T-cell (primary cell): ENCODE measurements around the gene CD200R1. TPM values are rescaled to one million over a fixed set of nuclear protein-coding genes. Genes with fewer than 3 reads are reported as not detected.
A peak's percentile ranks its signal among the peaks of the same experiment; 100 is the strongest.

Experiments
- ATAC-seq, 4 experiments: fragments of 200-7000 bp in 3 of 4; fragments of 150-1000 bp in 1 of 4; cut with Tn5 transposase; replicated peaks in 1 of 4; 1 replicate in 3 of 4; 2 replicates in 1 of 4; pipeline ENCODE4 v1.10.0; 2021; ENCODE audit warnings: moderate library complexity in 3 of 4, mild to moderate bottlenecking in 2 of 4, moderate number of reproducible peaks in 1 of 4
- CTCF ChIA-PET, 2 donors: fragments of 300-600 bp; sonication (Branson Sonifier 250); formaldehyde crosslinking; loops; one replicate each; lab custom pipeline; 2022; ENCODE audit warnings: antibody characterized with exemption in 2 of 2; lab: Charles Lee
- POLR2A ChIA-PET, 2 donors: fragments of 300-600 bp; sonication (Branson Sonifier 250); formaldehyde crosslinking; loops; one replicate each; lab custom pipeline; 2022; ENCODE audit warnings: antibody characterized with exemption in 2 of 2; lab: Charles Lee
- DNase-seq, 35 experiments: peaks; one replicate each; pipeline versions ENCODE4 v3.0.0 to v3.0.0-alpha.2; 2013 to 2023
- H3K27ac ChIP-seq: one replicate; pipeline ENCODE4 v1.5.1; 2013; ENCODE audit warnings: low read length
- H3K27me3 ChIP-seq, 2 experiments: replicated peaks in 1 of 2; 1 replicate in 1 of 2; 2 replicates in 1 of 2; pipeline versions ENCODE4 v1.6.1 to v1.7.0; 2013; ENCODE audit warnings: low read length in 1 of 2, mixed read lengths in 1 of 2; ENCODE audit not compliant: control insufficient read depth in 2 of 2, insufficient read depth in 2 of 2; ENCODE audit errors: extremely low read depth in 1 of 2
- H3K36me3 ChIP-seq, 2 donors: 1 replicate in 1 of 2; 2 replicates in 1 of 2; pipeline versions ENCODE4 v1.6.1 to v1.7.0; 2013; ENCODE audit warnings: low read length in 1 of 2; ENCODE audit not compliant: control insufficient read depth in 2 of 2, insufficient read depth in 1 of 2; ENCODE audit errors: extremely low read depth in 1 of 2
- H3K4me1 ChIP-seq, 2 experiments: 1 replicate in 1 of 2; 2 replicates in 1 of 2; pipeline versions ENCODE4 v1.6.1 to v1.7.0; 2013; ENCODE audit warnings: low read length in 2 of 2, mixed read lengths in 1 of 2; ENCODE audit not compliant: insufficient read depth in 2 of 2, control insufficient read depth in 1 of 2; ENCODE audit errors: extremely low read depth in 1 of 2
- H3K4me3 ChIP-seq, 2 donors: 1 replicate in 1 of 2; 2 replicates in 1 of 2; pipeline versions ENCODE4 v1.5.1 to v1.7.0; 2013; ENCODE audit warnings: mild to moderate bottlenecking in 2 of 2, low read length in 1 of 2, moderate library complexity in 1 of 2; ENCODE audit not compliant: control insufficient read depth in 1 of 2; ENCODE audit errors: extremely low read depth in 1 of 2
- H3K9me3 ChIP-seq: 2 replicates; pipeline ENCODE4 v1.7.0; 2013
- H3K27ac Mint-ChIP-seq, 2 donors: one replicate each; pipeline ENCODE4 v1.8.0; 2020 to 2021; ENCODE audit warnings: mild to moderate bottlenecking in 2 of 2, mixed read lengths in 2 of 2
- H3K27me3 Mint-ChIP-seq, 2 donors: one replicate each; pipeline ENCODE4 v1.8.0; 2021 to 2022; ENCODE audit warnings: mixed read lengths in 2 of 2
- H3K36me3 Mint-ChIP-seq: one replicate; pipeline ENCODE4 v1.8.0; 2021; ENCODE audit warnings: mixed read lengths
- H3K4me1 Mint-ChIP-seq, 3 donors: one replicate each; pipeline ENCODE4 v1.8.0; 2020 to 2022; ENCODE audit warnings: mixed read lengths in 3 of 3, mild to moderate bottlenecking in 1 of 3
- H3K4me3 Mint-ChIP-seq, 3 donors: one replicate each; pipeline ENCODE4 v1.8.0; 2020 to 2022; ENCODE audit warnings: mild to moderate bottlenecking in 3 of 3, mixed read lengths in 3 of 3, moderate library complexity in 3 of 3
- H3K9me3 Mint-ChIP-seq, 3 donors: one replicate each; pipeline ENCODE4 v1.8.0; 2020 to 2022; ENCODE audit warnings: mixed read lengths in 3 of 3
- WGBS: methylation state at CpG from one replicate; pipeline ENCODE4 v1.1.5; 2013; ENCODE audit warnings: missing lambda C conversion rate; ENCODE audit not compliant: insufficient coverage; 5-methylcytosine and 5-hydroxymethylcytosine counted together
- total RNA-seq, 35 experiments: library from RNA in 6 of 35; stranded (reverse) in 6 of 35; fragments of 120-200 nt in 1 of 35; gene quantifications; one replicate each; pipeline versions ENCODE4 v1.2.1 to v1.2.4 and lab custom pipeline; 2013 to 2026

Gene CD200R1
- total RNA-seq, 5 donors from 2014 or later (not counting 1 experiment from before 2014, with no cell fraction given): 10.1 to 20.4 (median 11.9) TPM

GRCh38 chr3:112982710-112983109 is 7.8 kb upstream of the CD200R1 start:
- POLR2A ChIA-PET: interaction anchor here (0.6 to 0.7 kb wide), 4 partner anchors 11 to 784 kb away, joined by 3 to 11 read pairs (median 4); no protein-coding TSS in a partner anchor

GRCh38 chr3:112980080-112980479 is 5.2 kb upstream of the CD200R1 start:
- H3K9me3 ChIP-seq: no peaks in the 10 kb centered on the region
- WGBS: no CpG with 5 or more reads among the region's 1 CpG
- ChIA-PET CTCF (interaction anchor here (0.8 to 4.2 kb wide), 19 partner anchors 11 to 338 kb away, joined by 3 to 68 read pairs (median 4); partner anchors contain the start of gene GTPBP8 (in 1 of the 2)), POLR2A (interaction anchor here in 1 of 2 donors (0.6 kb wide), 1 partner anchor 559 kb away, joined by 3 read pairs; no protein-coding TSS in a partner anchor)
- no peak overlapping the region for H3K4me3 ChIP-seq
- ATAC-seq: no peak
- Mint-ChIP-seq H3K4me3 (no peak overlapping the region), H3K4me1 (peaks cover 69 to 76% (median 72%) of the 10 kb centered on the region in 3 donors), H3K36me3 (no peaks in the 10 kb centered on the region), H3K27ac (peak overlapping the region; percentile 16 to 57), H3K27me3 (no peaks in the 10 kb centered on the region), H3K9me3 (no peaks in the 10 kb centered on the region)
- H3K36me3 ChIP-seq: no peaks in the 10 kb centered on the region
- no peak for DNase-seq
- H3K27me3 ChIP-seq: no peaks in the 10 kb centered on the region
- peaks cover 37 to 59% of the 10 kb centered on the region in 2 experiments for H3K4me1 ChIP-seq
- H3K27ac ChIP-seq: no peak overlapping the region

More at GRCh38 chr3:112982710-112983109, 7.8 kb upstream of the CD200R1 start:
- no CpG with 5 or more reads among the region's 1 CpG for WGBS
- no peak overlapping the region for H3K27ac ChIP-seq
- no peak overlapping the region for H3K4me3 Mint-ChIP-seq
- no peak for DNase-seq
- H3K27me3 Mint-ChIP-seq: no peaks in the 10 kb centered on the region
- peaks cover 56 to 70% (median 67%) of the 10 kb centered on the region in 3 donors for H3K4me1 Mint-ChIP-seq
- no peaks in the 10 kb centered on the region for H3K9me3 Mint-ChIP-seq
- peaks cover 19 to 43% of the 10 kb centered on the region in 2 experiments for H3K4me1 ChIP-seq
- CTCF ChIA-PET: interaction anchor here (0.5 to 1.0 kb wide), 8 partner anchors 29 to 1867 kb away, joined by 4 to 8 read pairs (median 4); no protein-coding TSS in a partner anchor
- H3K27ac Mint-ChIP-seq: peak overlapping the region; percentile 57 to 81
- H3K36me3 Mint-ChIP-seq: no peaks in the 10 kb centered on the region
- no peaks in the 10 kb centered on the region for H3K36me3 ChIP-seq
- no peaks in the 10 kb centered on the region for H3K27me3 ChIP-seq
- no peak for ATAC-seq
- H3K9me3 ChIP-seq: no peaks in the 10 kb centered on the region
- H3K4me3 ChIP-seq: no peak overlapping the region

GRCh38 chr3:112979244-112979832 is 4.4 kb upstream of the CD200R1 start:
- no peak overlapping the region for H3K27ac ChIP-seq
- WGBS: 80% methylated on average over 1 of the region's 1 CpG
- no peaks in the 10 kb centered on the region for H3K36me3 ChIP-seq
- H3K4me1 ChIP-seq: peaks cover 31 to 53% of the 10 kb centered on the region in 2 experiments
- H3K27me3 Mint-ChIP-seq: no peaks in the 10 kb centered on the region
- ChIA-PET CTCF (interaction anchor here (0.6 to 4.2 kb wide), 28 partner anchors 8 to 686 kb away, joined by 3 to 68 read pairs (median 5); partner anchors contain the start of gene GTPBP8 (in 1 of the 2)), POLR2A (interaction anchor here in 1 of 2 donors (0.6 to 1.1 kb wide), 2 partner anchors 100 to 246 kb away, joined by 3 to 4 read pairs; no protein-coding TSS in a partner anchor)
- H3K27ac Mint-ChIP-seq: peak overlapping the region in 1 of 2 donors; percentile 8
- no peak for ATAC-seq
- H3K9me3 Mint-ChIP-seq: no peaks in the 10 kb centered on the region
- no peak overlapping the region for H3K4me3 ChIP-seq
- DNase-seq: peak in 6 of 35 experiments; percentile 19 to 76 (median 30)
- no peaks in the 10 kb centered on the region for H3K27me3 ChIP-seq
- no peak overlapping the region for H3K4me3 Mint-ChIP-seq
- H3K4me1 Mint-ChIP-seq: peaks cover 66 to 75% (median 69%) of the 10 kb centered on the region in 3 donors
- H3K9me3 ChIP-seq: no peaks in the 10 kb centered on the region
- H3K36me3 Mint-ChIP-seq: no peaks in the 10 kb centered on the region

GRCh38 chr3:112976953-112977352 is 2.0 kb upstream of the CD200R1 start:
- H3K36me3 Mint-ChIP-seq: no peaks in the 10 kb centered on the region
- CTCF ChIA-PET: interaction anchor here in 1 of 2 donors (0.7 to 1.2 kb wide), 3 partner anchors 15 to 761 kb away, joined by 3 to 6 read pairs (median 3); no protein-coding TSS in a partner anchor
- DNase-seq: no peak
- peaks cover 29 to 46% of the 10 kb centered on the region in 2 experiments for H3K4me1 ChIP-seq
- no peaks in the 10 kb centered on the region for H3K27me3 Mint-ChIP-seq
- H3K9me3 ChIP-seq: no peaks in the 10 kb centered on the region
- POLR2A ChIA-PET: no interaction called here
- peak overlapping the region; percentile 95 to 98 for H3K27ac Mint-ChIP-seq
- no CpG with 5 or more reads among the region's 2 CpGs for WGBS
- no peaks in the 10 kb centered on the region for H3K27me3 ChIP-seq
- H3K36me3 ChIP-seq: no peaks in the 10 kb centered on the region
- H3K9me3 Mint-ChIP-seq: no peaks in the 10 kb centered on the region
- peaks cover 61 to 75% (median 64%) of the 10 kb centered on the region in 3 donors for H3K4me1 Mint-ChIP-seq
- ATAC-seq: no peak
- no peak overlapping the region for H3K4me3 ChIP-seq
- H3K27ac ChIP-seq: peak overlapping the region; percentile 83
- peak overlapping the region; percentile 21 to 98 (median 35) for H3K4me3 Mint-ChIP-seq

- H3K27ac ChIP-seq: peak overlapping the region; percentile 83
Measured at GRCh38 chr3:112976001-112976400, 1.1 kb upstream of the CD200R1 start.

GRCh38 chr3:112974178-112974517 is 755 bp downstream of the CD200R1 start:
- no CpG with 5 or more reads among the region's 2 CpGs for WGBS
- Histone ChIP-seq H3K9me3 (no peaks in the 10 kb centered on the region), H3K36me3 (no peaks in the 10 kb centered on the region), H3K4me1 (peaks cover 31 to 53% of the 10 kb centered on the region in 2 experiments), H3K27ac (peak overlapping the region; percentile 83), H3K27me3 (no peaks in the 10 kb centered on the region), H3K4me3 (peak overlapping the region; percentile 62 to 68)
- CTCF ChIA-PET: interaction anchor here (1.0 to 1.6 kb wide), 4 partner anchors 17 to 332 kb away, joined by 3 to 10 read pairs (median 4); partner anchors contain the start of gene GTPBP8 (in 1 of the 2)
- Mint-ChIP-seq H3K36me3 (no peaks in the 10 kb centered on the region), H3K27me3 (no peaks in the 10 kb centered on the region), H3K27ac (peak overlapping the region; percentile 95 to 98), H3K9me3 (no peaks in the 10 kb centered on the region), H3K4me1 (peaks cover 78 to 96% (median 85%) of the 10 kb centered on the region in 3 donors), H3K4me3 (peak overlapping the region; percentile 91 to 98 (median 95))
- ATAC-seq (peak; percentile 25 to 34 (median 33)), DNase-seq (no peak)
- POLR2A ChIA-PET: interaction anchor here (0.5 to 1.2 kb wide), 2 partner anchors 28 to 336 kb away, joined by 3 read pairs; no protein-coding TSS in a partner anchor

More at GRCh38 chr3:112976001-112976400, 1.1 kb upstream of the CD200R1 start:
- Histone ChIP-seq H3K4me1 (peaks cover 29 to 54% of the 10 kb centered on the region in 2 experiments), H3K27me3 (no peaks in the 10 kb centered on the region), H3K36me3 (no peaks in the 10 kb centered on the region), H3K9me3 (no peaks in the 10 kb centered on the region), H3K4me3 (no peak overlapping the region)
- POLR2A ChIA-PET: no interaction called here
- Mint-ChIP-seq H3K4me1 (peaks cover 68 to 82% (median 70%) of the 10 kb centered on the region in 3 donors), H3K9me3 (no peaks in the 10 kb centered on the region), H3K27ac (peak overlapping the region; percentile 95 to 98), H3K27me3 (no peaks in the 10 kb centered on the region), H3K36me3 (no peaks in the 10 kb centered on the region), H3K4me3 (peak overlapping the region; percentile 91 to 98 (median 95))
- no peak for ATAC-seq
- CTCF ChIA-PET: interaction anchor here in 1 of 2 donors (0.6 to 1.3 kb wide), 5 partner anchors 9 to 403 kb away, joined by 3 to 7 read pairs (median 3); no protein-coding TSS in a partner anchor
- DNase-seq: no peak
